Ovary (tissue), 9 donors: ENCODE data around the gene FANCG. TPM values are rescaled to one million over a fixed set of nuclear protein-coding genes. Genes with fewer than 3 reads are reported as not detected.

ENCODE experiments used
- DNase-seq, 5 donors: peaks; one replicate each; pipeline ENCODE4 v3.0.0-alpha.2; 2019 to 2020
- H3K27ac ChIP-seq, 2 donors: fragments of 200-600 bp; one replicate each; pipeline versions ENCODE4 v1.5.1 to v1.8.0; 2019 to 2022
- H3K27me3 ChIP-seq: fragments of 200-600 bp; one replicate; pipeline ENCODE4 v1.8.0; 2022
- H3K36me3 ChIP-seq: fragments of 200-600 bp; sonication (generic); one replicate; pipeline ENCODE4 v1.5.1; 2019
- H3K4me1 ChIP-seq: one replicate; pipeline ENCODE4 v1.8.1; 2013; ENCODE audit warnings: mild to moderate bottlenecking, moderate library complexity; ENCODE audit not compliant: insufficient read depth
- H3K4me3 ChIP-seq: fragments of 200-600 bp; sonication (generic); one replicate; pipeline ENCODE4 v1.5.1; 2017
- H3K9me3 ChIP-seq, 2 donors: fragments of 200-600 bp in 1 of 2; sonication (generic) in 1 of 2; one replicate each; pipeline versions ENCODE4 v1.5.1 to v1.8.1; 2013 to 2019; ENCODE audit warnings: mild to moderate bottlenecking in 1 of 2, moderate library complexity in 1 of 2
- CTCF ChIP-seq, 3 donors: fragments of 450-650 bp in 2 of 3; fragments of 200-600 bp in 1 of 3; IDR thresholded peaks; one replicate each; pipeline versions ENCODE4 v1.5.1 to v1.8.0; 2016 to 2022; ENCODE audit warnings: antibody characterized with exemption in 3 of 3, mild to moderate bottlenecking in 1 of 3
- EP300 ChIP-seq: sonication (generic); formaldehyde crosslinking; IDR thresholded peaks from one replicate; pipeline ENCODE4 v1.6.1; 2017; ENCODE audit warnings: antibody characterized with exemption
- POLR2A ChIP-seq: fragments of 450-650 bp; IDR thresholded peaks from one replicate; pipeline ENCODE4 v1.6.1; 2017; ENCODE audit warnings: antibody characterized with exemption, mild to moderate bottlenecking, moderate library complexity
- WGBS, 3 donors: extraction: QIAGEN DNeasy Blood & Tissue Kit in 1 of 3; methylation state at CpG; one replicate each; pipeline versions ENCODE4 v1.1.5 to v1.1.7; 2013 to 2017; 5-methylcytosine and 5-hydroxymethylcytosine counted together
- intact Hi-C, 4 donors: fragments of 100-400 bp; cut with DNase I; formaldehyde crosslinking; loops; one replicate each; pipeline versions ENCODE4 v1.11.0 to v1.15.1; 2022 to 2023
- polyA plus RNA-seq, 2 donors: library from polyadenylated mRNA; stranded (reverse); fragments of 200-250 nt in 1 of 2; fragments of 350-450 nt in 1 of 2; fragmentation: Illumina TruSeq in 1 of 2; extraction: RNeasy Lipid Tissue Mini Kit (QIAGEN cat#74804) in 1 of 2; gene quantifications; one replicate each; pipeline ENCODE4 v1.2.3, GENCODE V29; 2013 to 2014
- total RNA-seq, 7 donors: library from RNA; depleted of rRNA in 2 of 7; stranded (reverse); fragments of >200 nt in 2 of 7; fragmentation: NEBNext Ultra II Directional in 3 of 7; extraction: Animal tissue kit (Norgen Biotek cat#: 25700) in 3 of 7; gene quantifications; one replicate each; pipeline versions ENCODE4 v1.1.0 to v1.2.4, GENCODE V29; 2016 to 2023
- donor health status: DM: no; HTN: no; CAD: no; lungs with moderate emphysema.
- donor health status: DM: no; HTN: no; CAD: no.
- donor health status: Bipolar disorder and iron deficiency.
- donor health status: DM: yes; HTN: yes; CAD: no.
- donor health status: DM: no; HTN: no; CAD: no.
- donor health status: DM: yes; HTN: yes; CAD: no.

Gene FANCG
- total and polyA plus RNA-seq, 9 donors, result 6.7 to 26.1 (median 12.4) TPM

- intact Hi-C loops, result loop anchor here in 2 of 4 donors (5.0 to 10.0 kb wide), 3 partner anchors 40 to 78 kb away; no protein-coding TSS in a partner anchor
Observed at GRCh38 chr9:35072461-35073278, 7.1 kb downstream of the FANCG start, which contains the start of gene VCP. VCP (minus strand) TSS chr9:35072625; CDS start chr9:35072353, 272 bp downstream.

GRCh38 chr9:35071814-35072460 is 7.8 kb downstream of the FANCG start:
- Histone ChIP-seq H3K4me3 (peak overlapping the region; percentile 99), H3K27me3 (no peaks in the 10 kb centered on the region), H3K36me3 (no peaks in the 10 kb centered on the region), H3K4me1 (peaks cover 13% of the 10 kb centered on the region), H3K9me3 (no peaks in the 10 kb centered on the region), H3K27ac (peak overlapping the region; percentile 84 to 99)
- intact Hi-C loops, result loop anchor here in 2 of 4 donors (5.0 to 10.0 kb wide), 3 partner anchors 40 to 77 kb away; no protein-coding TSS in a partner anchor
- 0 to 1% (median 1%) methylated on average over 41 to 79 of the region's 79 CpGs for WGBS, 3 donors
- peak; percentile 76 to 87 (median 81) for DNase-seq
- TF ChIP-seq CTCF (IDR thresholded peaks at IDR 0.05) (peak; percentile 11 to 64 (median 47)), POLR2A (no peak)

More at GRCh38 chr9:35072461-35073278, 7.1 kb downstream of the FANCG start, which contains the start of gene VCP:
- Histone ChIP-seq H3K27ac (peak within 1 kb of the TSS; percentile 84 to 99), H3K9me3 (no peaks in the 10 kb centered on the region), H3K36me3 (no peaks in the 10 kb centered on the region), H3K4me3 (peak within 1 kb of the TSS; percentile 99), H3K27me3 (no peaks in the 10 kb centered on the region), H3K4me1 (peaks cover 13% of the 10 kb centered on the region)
- WGBS, 3 donors, result 4% methylated on average over 50 to 54 of the region's 54 CpGs
- TF ChIP-seq POLR2A, result peak; percentile 92
- TF ChIP-seq CTCF (IDR thresholded peaks at IDR 0.05), result no peak
- peak; percentile 96 to 98 (median 97) for DNase-seq

- H3K4me3 ChIP-seq, result peak overlapping the region; percentile 99
- peaks cover 13% of the 10 kb centered on the region for H3K4me1 ChIP-seq
- WGBS, 3 donors, result 1% methylated on average over 20 of the region's 20 CpGs
- intact Hi-C loops, result loop anchor here in 2 of 4 donors (5.0 to 10.0 kb wide), 3 partner anchors 41 to 76 kb away; no protein-coding TSS in a partner anchor
- no peaks in the 10 kb centered on the region for H3K36me3 ChIP-seq
- H3K27me3 ChIP-seq, result no peaks in the 10 kb centered on the region
- no peak for TF ChIP-seq EP300
- TF ChIP-seq CTCF (IDR thresholded peaks at IDR 0.05), result no peak
- TF ChIP-seq POLR2A, result no peak
- H3K9me3 ChIP-seq, result no peaks in the 10 kb centered on the region
- DNase-seq, result no peak
- peak overlapping the region; percentile 84 to 99 for H3K27ac ChIP-seq
Observed at GRCh38 chr9:35070823-35071813, 8.6 kb downstream of the FANCG start.

GRCh38 chr9:35069020-35069419 is 10.7 kb downstream of the FANCG start:
- Histone ChIP-seq H3K4me3 (no peak overlapping the region), H3K27ac (no peak overlapping the region), H3K27me3 (no peaks in the 10 kb centered on the region), H3K36me3 (no peaks in the 10 kb centered on the region), H3K4me1 (peaks cover 13% of the 10 kb centered on the region), H3K9me3 (no peaks in the 10 kb centered on the region)
- DNase-seq, result no peak
- intact Hi-C loops, result no loop called here
- WGBS, 3 donors, result 17 to 55% (median 27%) methylated on average over 4 of the region's 4 CpGs
- TF ChIP-seq POLR2A (no peak), EP300 (no peak), CTCF (IDR thresholded peaks at IDR 0.05) (no peak)
